GM10266 (cell line): ENCODE results near the gene ABCA4.

Experiments used
- DNase-seq: peaks from one replicate; pipeline ENCODE4 v3.0.0; 2012; ENCODE audit errors: extremely low spot score
- TF ChIP-seq, protein P1 (sequence below): IDR thresholded peaks from 2 replicates; pipeline ENCODE4 v1.5.1; 2012; ENCODE audit warnings: mild to moderate bottlenecking, low read depth; ENCODE audit not compliant: control insufficient read depth, insufficient read depth; ENCODE audit errors: missing control alignments

The ABCA4 gene

DNA sequence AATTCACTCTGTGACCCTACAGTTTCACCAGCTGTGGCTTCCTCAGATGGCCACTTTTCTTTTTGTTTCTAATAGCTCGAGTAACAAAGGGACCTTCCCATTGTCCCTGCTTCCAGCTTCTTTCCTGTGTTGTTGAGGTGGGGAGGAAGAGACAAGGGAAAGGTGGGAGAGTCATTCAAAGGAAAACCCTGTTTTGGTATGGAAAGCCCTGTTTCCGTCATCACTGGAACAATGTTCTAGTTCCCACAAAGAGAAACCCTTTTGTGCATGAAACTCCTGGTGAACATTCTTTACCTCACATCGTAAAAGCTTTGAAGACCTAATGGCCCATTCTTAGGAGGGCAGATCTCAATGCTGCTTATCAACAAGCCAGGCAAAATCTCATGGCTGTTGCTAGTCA, 62.2 kb downstream of the ABCA4 start:
- TF ChIP-seq, protein P1, sequence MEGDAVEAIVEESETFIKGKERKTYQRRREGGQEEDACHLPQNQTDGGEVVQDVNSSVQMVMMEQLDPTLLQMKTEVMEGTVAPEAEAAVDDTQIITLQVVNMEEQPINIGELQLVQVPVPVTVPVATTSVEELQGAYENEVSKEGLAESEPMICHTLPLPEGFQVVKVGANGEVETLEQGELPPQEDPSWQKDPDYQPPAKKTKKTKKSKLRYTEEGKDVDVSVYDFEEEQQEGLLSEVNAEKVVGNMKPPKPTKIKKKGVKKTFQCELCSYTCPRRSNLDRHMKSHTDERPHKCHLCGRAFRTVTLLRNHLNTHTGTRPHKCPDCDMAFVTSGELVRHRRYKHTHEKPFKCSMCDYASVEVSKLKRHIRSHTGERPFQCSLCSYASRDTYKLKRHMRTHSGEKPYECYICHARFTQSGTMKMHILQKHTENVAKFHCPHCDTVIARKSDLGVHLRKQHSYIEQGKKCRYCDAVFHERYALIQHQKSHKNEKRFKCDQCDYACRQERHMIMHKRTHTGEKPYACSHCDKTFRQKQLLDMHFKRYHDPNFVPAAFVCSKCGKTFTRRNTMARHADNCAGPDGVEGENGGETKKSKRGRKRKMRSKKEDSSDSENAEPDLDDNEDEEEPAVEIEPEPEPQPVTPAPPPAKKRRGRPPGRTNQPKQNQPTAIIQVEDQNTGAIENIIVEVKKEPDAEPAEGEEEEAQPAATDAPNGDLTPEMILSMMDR, result no peak
- no peak for DNase-seq

DNA sequence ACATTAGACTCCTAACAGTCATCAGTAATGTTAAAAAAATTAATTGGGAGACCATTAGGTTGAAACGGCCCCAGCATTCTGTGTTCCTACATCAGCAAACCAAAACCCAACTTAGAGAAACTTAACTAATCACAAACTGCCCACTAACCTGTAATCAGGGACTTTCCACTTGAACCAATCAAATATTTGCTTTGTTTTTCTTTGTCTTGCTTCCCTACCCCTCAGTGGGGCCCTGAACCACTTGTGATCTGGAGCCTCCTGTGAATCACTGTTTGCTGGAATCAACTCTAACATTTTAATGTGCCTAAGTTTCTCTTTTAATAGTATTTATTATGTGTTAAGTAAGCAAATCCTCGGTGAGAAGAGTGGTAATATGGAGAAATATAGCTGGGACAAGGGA, 64.0 kb downstream of the ABCA4 start:
- DNase-seq, result no peak
- TF ChIP-seq, protein P1, result no peak

DNA sequence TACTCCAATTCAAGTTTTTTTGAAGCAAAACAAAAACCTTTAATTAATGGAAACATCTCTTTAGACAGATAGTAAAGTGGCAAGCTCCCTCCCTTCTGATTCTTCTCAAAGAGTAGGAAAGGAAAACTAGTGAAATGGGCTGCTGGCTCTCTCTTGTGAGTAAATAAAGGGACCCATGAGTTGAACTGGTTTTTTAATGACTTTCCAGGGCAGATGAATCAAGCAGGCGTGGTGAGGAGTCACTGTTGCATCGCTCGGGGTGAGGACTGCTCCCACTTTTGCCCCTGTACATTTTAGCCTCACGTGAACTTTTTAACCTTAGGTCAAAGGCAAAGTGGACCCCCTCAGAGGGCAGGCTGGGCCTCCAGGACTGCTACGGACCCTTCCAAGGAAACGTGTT, 64.8 kb downstream of the ABCA4 start:
- TF ChIP-seq, protein P1, result no peak

DNA sequence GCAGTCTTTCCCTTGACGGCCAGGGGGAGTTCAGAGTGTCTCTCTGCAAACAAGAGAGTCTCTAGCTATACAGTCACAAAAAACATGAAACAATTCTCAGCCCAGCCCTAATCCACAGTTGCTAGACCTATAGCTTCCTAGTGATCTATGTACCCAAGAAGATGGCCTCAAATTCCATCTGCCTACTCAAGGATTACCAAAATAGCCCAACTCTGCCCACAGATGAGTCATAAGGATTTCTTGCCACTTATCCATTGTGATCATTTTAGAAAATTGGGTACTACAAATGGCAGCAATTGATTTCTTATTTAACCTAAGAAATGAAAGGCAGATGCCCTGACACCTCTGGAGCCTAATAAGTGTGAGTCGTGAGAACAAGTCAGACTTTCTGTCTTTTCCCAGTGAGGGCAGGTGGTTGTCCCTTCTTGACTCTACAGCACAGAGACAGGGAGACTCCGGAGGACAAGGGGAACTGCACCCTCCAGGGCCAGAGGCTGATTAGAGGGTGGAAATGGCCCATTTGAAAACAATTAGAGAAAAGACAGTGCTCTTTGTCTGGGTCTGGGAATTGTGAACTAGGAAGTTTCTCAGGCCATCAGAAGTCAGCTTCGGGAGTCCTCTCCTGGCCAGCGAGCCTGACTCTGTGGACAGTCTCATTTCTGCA, 65.4 kb downstream of the ABCA4 start:
- TF ChIP-seq, protein P1, result no peak
- DNase-seq, result no peak

More for the DNA sequence above, 64.8 kb downstream of the ABCA4 start:
- no peak for DNase-seq

DNA sequence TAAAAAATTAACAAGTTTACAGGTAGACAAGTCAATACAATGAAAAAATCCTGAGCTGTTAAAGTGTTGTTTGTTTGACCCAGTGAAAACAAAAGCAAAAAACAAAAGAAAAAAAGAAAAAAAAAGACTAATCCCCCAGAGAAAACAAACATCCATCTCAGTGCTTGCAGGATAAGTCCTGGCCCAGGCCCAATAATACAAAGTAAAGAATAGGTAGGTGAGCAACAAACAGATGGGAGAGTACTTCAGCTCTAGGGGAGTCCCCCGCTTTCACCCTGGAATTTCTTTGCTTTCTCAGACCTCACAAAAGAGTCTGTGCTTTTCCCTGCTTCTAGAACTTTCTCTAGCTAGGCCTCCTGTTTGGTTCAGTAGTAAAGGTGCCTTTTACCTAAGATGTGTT, 70.3 kb downstream of the ABCA4 start:
- TF ChIP-seq, protein P1, result no peak
- no peak for DNase-seq

DNA sequence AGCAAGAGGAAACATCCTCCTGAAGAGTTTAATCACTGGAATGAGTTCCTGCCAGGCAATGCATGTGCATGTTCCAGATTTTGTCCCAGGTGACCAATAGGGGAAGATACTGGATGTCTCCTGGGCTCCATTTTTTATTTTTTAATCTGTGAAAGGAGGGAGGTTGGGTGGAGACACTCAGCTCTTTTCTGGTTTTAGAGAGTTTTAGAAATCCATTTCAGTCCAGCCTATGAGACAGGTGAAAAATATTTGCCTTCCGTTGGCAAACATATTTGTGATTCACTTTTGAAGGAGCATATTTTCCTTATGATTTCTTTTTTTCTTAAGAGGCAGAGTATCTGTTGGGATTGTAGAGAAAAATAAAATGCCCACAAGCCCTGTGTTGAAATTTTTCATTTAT, 70.7 kb downstream of the ABCA4 start:
- TF ChIP-seq, protein P1, result no peak
- no peak for DNase-seq

DNA sequence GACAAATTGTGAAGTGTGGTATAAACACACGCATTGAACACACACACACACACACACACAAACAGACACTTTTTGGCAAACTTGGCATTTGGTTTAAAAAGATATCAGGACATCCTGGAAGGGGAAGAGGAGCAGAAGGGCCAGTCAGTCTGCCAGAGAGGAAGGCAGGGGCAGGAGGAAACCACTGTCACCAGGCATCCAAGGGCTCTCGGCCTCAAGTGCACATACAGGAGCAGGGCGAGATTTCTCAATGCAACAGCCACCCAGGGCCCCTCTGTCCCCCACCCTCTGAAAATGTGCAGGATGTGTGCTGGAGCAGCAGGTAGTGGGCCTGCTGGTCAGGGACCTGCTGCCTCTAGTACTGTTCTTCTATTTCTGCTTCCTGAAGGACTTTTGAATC, 71.2 kb downstream of the ABCA4 start:
- DNase-seq, result no peak
- TF ChIP-seq, protein P1, result no peak
